ENCODE data around the gene CHD8.
"Not testable (repeated sequence)": the region's sequence is repeated elsewhere in the genome, so short reads cannot be mapped to it uniquely, and the experiment has no call there.

Gene CHD8

GRCh38 chr14:21405097-21405496 lies 50.8 kb downstream of the CHD8 start:
- H3K27me3 Mint-ChIP-seq, result no peaks in the 10 kb centered on the region
- peaks cover 3% of the 10 kb centered on the region for H3K4me1 Mint-ChIP-seq
- H3K9me3 Mint-ChIP-seq, result no peaks in the 10 kb centered on the region
- H3K4me3 Mint-ChIP-seq, result no peak overlapping the region
- no peak overlapping the region for H3K27ac Mint-ChIP-seq
- H3K36me3 Mint-ChIP-seq, result peaks cover 32% of the 10 kb centered on the region

DNA sequence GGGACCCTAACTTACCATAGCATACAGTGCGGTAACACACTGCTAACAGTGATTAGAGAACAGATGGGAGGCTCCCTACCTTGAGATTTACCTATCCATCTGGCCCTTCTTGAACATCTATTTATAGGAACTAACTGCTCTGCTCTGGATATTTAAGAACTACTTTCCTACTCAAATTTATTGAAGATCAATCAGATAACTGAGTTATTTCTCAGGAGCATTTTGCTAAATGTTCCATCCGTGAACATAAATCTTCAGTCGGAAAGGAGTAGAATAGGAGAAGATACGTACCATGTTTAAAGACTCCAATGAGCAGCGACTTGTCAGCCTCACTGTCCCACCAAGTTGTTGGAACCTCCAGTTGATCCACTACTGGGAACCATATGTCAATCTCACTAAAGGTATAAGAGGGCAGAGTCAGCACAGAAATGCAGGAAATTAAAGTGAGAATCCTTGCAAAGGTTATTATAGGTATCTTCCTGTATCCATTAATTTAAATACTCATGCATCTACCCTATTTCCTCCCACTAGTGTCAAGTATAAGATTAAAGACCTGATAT lies 56.5 kb downstream of the CHD8 start:
- H3K27ac Mint-ChIP-seq, result no peak overlapping the region
- H3K27me3 Mint-ChIP-seq, result no peaks in the 10 kb centered on the region
- no peak overlapping the region for H3K4me3 Mint-ChIP-seq
- H3K9me3 Mint-ChIP-seq, result no peaks in the 10 kb centered on the region
- H3K4me1 Mint-ChIP-seq, result no peaks in the 10 kb centered on the region
- peaks cover 24% of the 10 kb centered on the region for H3K36me3 Mint-ChIP-seq

- H3K4me1 Mint-ChIP-seq, result no peaks in the 10 kb centered on the region
- peaks cover 28% of the 10 kb centered on the region for H3K36me3 Mint-ChIP-seq
- no peak overlapping the region for H3K4me3 Mint-ChIP-seq
- H3K9me3 Mint-ChIP-seq, result no peaks in the 10 kb centered on the region
- H3K27ac Mint-ChIP-seq, result no peak overlapping the region
- no peaks in the 10 kb centered on the region for H3K27me3 Mint-ChIP-seq
Observed at GRCh38 chr14:21398901-21399300, 57.0 kb downstream of the CHD8 start.

DNA sequence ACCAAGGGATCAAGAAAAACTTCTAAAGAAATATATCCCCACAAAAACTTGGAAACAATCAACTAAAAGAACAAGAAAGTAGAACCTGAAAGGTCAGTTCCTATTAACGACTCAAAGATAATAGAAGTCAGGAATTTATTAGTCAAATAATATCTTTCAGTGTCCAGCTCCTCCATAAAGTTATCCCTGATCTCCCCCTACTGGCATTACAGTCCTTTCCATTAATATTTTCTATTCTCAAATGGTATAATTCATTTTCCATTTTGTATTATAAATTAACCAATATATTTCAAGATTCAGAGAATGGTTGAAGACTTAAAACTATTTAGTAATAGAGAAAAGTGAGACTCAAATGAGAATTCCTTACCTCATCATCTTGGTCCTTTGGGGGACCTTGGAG lies 60.5 kb downstream of the CHD8 start:
- Mint-ChIP-seq H3K4me1 (no peaks in the 10 kb centered on the region), H3K27me3 (no peaks in the 10 kb centered on the region), H3K27ac (no peak overlapping the region), H3K4me3 (no peak overlapping the region), H3K9me3 (no peaks in the 10 kb centered on the region), H3K36me3 (peaks cover 20% of the 10 kb centered on the region)

GRCh38 chr14:21385188-21385904 lies 70.6 kb downstream of the CHD8 start:
- H3K4me1 Mint-ChIP-seq, result peaks cover 26% of the 10 kb centered on the region

GRCh38 chr14:21384494-21384851 lies 71.5 kb downstream of the CHD8 start:
- Mint-ChIP-seq H3K36me3 (peaks cover 5% of the 10 kb centered on the region), H3K27ac (peak overlapping the region; percentile 99)

More at GRCh38 chr14:21385188-21385904, 70.6 kb downstream of the CHD8 start:
- Mint-ChIP-seq H3K4me3 (peak overlapping the region; percentile 96), H3K36me3 (peaks cover 5% of the 10 kb centered on the region), H3K9me3 (no peaks in the 10 kb centered on the region), H3K27ac (peak overlapping the region; percentile 99), H3K27me3 (no peaks in the 10 kb centered on the region)

GRCh38 chr14:21383848-21384493 lies 72.0 kb downstream of the CHD8 start, which contains the start of gene SUPT16H:
Gene SUPT16H (minus strand): TSS chr14:21384019. CDS start chr14:21383927, 92 bp downstream.
- Mint-ChIP-seq H3K4me3 (peak within 1 kb of the TSS; percentile 96), H3K27me3 (no peaks in the 10 kb centered on the region), H3K9me3 (no peaks in the 10 kb centered on the region), H3K27ac (peak within 1 kb of the TSS; percentile 99), H3K36me3 (peaks cover 5% of the 10 kb centered on the region), H3K4me1 (peaks cover 31% of the 10 kb centered on the region)

More at GRCh38 chr14:21384494-21384851, 71.5 kb downstream of the CHD8 start:
- Mint-ChIP-seq H3K4me3 (peak overlapping the region; percentile 96), H3K4me1 (peaks cover 31% of the 10 kb centered on the region), H3K27me3 (no peaks in the 10 kb centered on the region), H3K9me3 (no peaks in the 10 kb centered on the region)

DNA sequence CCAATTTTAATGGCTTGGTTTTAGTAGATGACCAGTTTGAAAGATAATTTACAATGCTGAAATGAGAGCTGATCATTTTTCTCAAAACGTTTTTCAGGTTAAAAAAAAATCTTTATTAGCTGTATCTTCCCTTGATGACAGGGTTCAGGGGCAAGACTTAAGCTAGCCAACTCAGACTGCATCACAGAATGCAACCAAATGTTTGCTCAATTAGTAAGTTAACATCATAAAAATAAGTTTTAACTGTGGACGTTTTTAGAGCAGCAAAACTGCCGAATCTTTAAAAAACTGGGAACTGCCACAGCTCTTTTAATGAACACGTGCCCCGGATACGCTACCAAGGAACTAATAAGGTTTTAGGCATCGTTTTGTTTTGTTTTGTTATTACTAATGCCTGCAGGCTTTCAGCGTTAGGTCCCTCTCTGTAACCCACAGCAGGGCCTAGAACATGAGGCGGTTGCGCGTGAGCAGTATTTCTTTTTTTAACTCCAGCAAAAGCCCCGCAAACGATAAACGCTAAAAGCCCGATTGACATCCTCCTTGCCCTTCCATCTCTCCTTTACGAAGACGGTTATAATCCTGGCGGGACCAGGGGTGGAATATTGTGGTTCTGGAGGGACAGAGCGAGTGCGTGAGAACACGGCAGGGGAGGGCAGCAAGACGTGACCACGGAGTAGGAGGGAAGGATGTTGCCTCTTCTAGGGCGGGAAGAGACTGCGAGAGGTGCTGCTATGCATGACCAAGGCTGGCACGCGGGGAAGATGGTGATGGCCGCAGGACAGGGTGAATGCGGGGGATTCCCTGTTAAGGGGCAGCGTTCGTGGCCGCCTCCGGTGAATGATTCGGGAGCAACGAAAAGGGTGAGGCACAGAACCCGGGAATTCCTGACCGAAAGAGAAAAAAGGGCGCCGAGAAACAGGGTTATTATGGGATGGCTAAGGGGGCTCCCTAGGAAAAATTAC lies 72.8 kb downstream of the CHD8 start:
- peak overlapping the region; percentile 96 for H3K4me3 Mint-ChIP-seq
- H3K27me3 Mint-ChIP-seq, result no peaks in the 10 kb centered on the region
- H3K36me3 Mint-ChIP-seq, result peaks cover 5% of the 10 kb centered on the region
- peak overlapping the region; percentile 99 for H3K27ac Mint-ChIP-seq
- H3K4me1 Mint-ChIP-seq, result peaks cover 35% of the 10 kb centered on the region
- no peaks in the 10 kb centered on the region for H3K9me3 Mint-ChIP-seq

GRCh38 chr14:21382095-21382494 lies 73.8 kb downstream of the CHD8 start:
- peaks cover 4% of the 10 kb centered on the region for H3K36me3 Mint-ChIP-seq
- peaks cover 43% of the 10 kb centered on the region for H3K4me1 Mint-ChIP-seq
- H3K27me3 Mint-ChIP-seq, result no peaks in the 10 kb centered on the region
- no peaks in the 10 kb centered on the region for H3K9me3 Mint-ChIP-seq
- peak overlapping the region; percentile 52 for H3K27ac Mint-ChIP-seq
- H3K4me3 Mint-ChIP-seq, result peak overlapping the region; percentile 84

GRCh38 chr14:21379338-21379737 lies 76.6 kb downstream of the CHD8 start:
- peaks cover 7% of the 10 kb centered on the region for H3K36me3 Mint-ChIP-seq
- peaks cover 42% of the 10 kb centered on the region for H3K4me1 Mint-ChIP-seq
- no peak overlapping the region for H3K27ac Mint-ChIP-seq
- no peaks in the 10 kb centered on the region for H3K9me3 Mint-ChIP-seq
- no peaks in the 10 kb centered on the region for H3K27me3 Mint-ChIP-seq
- no peak overlapping the region for H3K4me3 Mint-ChIP-seq

GRCh38 chr14:21373980-21374379 lies 81.9 kb downstream of the CHD8 start:
- Mint-ChIP-seq H3K4me1 (peaks cover 21% of the 10 kb centered on the region), H3K27ac (no peak overlapping the region), H3K9me3 (no peaks in the 10 kb centered on the region), H3K36me3 (peaks cover 8% of the 10 kb centered on the region), H3K27me3 (no peaks in the 10 kb centered on the region), H3K4me3 (no peak overlapping the region)

DNA sequence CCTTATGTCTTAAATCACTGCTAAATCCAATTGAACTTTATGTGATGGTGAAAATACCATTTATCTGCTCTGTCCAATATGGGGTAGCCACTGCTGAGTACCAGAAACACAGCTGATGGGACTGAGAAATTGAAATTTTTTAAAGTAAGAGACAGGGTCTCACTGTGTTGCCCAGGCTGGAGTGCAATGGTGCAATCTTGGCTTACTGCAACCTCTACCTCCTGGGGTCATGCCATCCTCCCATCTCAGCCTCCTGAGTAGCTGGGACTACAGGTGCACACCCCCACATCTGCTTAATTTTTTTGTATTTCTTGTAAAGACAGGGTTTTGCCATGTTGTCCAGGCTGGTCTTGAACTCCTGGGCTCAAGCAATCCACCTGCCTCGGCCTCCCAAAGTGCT lies 83.1 kb downstream of the CHD8 start:
- not testable (repeated sequence) for H3K9me3 Mint-ChIP-seq, H3K4me3 Mint-ChIP-seq, H3K27me3 Mint-ChIP-seq, H3K27ac Mint-ChIP-seq
- H3K4me1 Mint-ChIP-seq, result peaks cover 13% of the 10 kb centered on the region
- H3K36me3 Mint-ChIP-seq, result peaks cover 12% of the 10 kb centered on the region

DNA sequence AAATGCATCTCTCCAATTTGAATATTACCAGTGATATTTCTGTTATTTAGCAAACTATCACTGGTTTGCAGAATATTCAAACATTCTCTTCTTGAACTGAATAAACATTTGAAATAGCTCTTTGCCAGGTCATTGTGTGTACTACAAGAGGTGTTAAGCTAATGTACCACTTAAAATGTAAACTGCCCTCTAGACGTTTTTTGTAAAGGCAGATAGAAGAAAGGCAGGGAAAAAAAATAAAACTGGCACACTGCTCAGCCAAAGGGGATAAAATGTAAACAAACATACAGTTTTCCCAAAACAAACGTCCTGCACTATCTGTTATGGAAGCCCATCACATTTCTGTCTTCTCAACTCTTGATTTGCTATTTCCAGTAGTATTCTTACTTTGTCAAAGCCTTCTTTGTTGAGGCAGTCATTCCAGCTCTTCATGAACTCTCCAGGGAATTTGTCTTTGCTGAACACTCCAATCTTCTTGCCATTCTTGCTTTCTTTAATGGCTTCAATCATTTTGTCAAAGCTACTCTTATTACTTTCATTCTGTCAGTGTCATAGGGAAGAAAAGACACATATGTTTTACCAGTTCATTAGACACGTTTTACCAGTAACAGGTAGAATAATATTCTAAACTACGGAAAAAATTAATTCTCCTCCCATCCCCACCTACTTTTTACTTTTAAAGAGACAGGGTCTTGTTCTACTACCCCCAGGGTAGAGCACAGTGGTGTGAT lies 85.8 kb downstream of the CHD8 start:
- Mint-ChIP-seq H3K27me3 (no peaks in the 10 kb centered on the region), H3K4me1 (no peaks in the 10 kb centered on the region), H3K9me3 (no peaks in the 10 kb centered on the region), H3K36me3 (peaks cover 19% of the 10 kb centered on the region), H3K4me3 (no peak overlapping the region), H3K27ac (no peak overlapping the region)

- Mint-ChIP-seq H3K9me3 (no peaks in the 10 kb centered on the region), H3K27ac (no peak overlapping the region)
Observed at GRCh38 chr14:21367582-21368144, 88.3 kb downstream of the CHD8 start.

More at GRCh38 chr14:21367582-21368144, 88.3 kb downstream of the CHD8 start:
- peaks cover 21% of the 10 kb centered on the region for H3K36me3 Mint-ChIP-seq
- H3K4me1 Mint-ChIP-seq, result no peaks in the 10 kb centered on the region
- H3K4me3 Mint-ChIP-seq, result no peak overlapping the region
- H3K27me3 Mint-ChIP-seq, result no peaks in the 10 kb centered on the region
